ENCODE measurements around the gene PCBP3.
"Not testable (repeated sequence)": the region's sequence is repeated elsewhere in the genome, so short reads cannot be mapped to it uniquely, and the experiment has no call there.

Gene PCBP3

GRCh38 chr21:45622416-45623097, 21.0 kb upstream of the PCBP3 start:
- peaks cover 2% of the 10 kb centered on the region for H3K4me1 ChIP-seq (ENCODE audit: insufficient read depth, insufficient read length)
- H3K4me3 ChIP-seq (ENCODE audit: insufficient read length, low read depth): no peak overlapping the region
- H3K27me3 ChIP-seq (ENCODE audit: insufficient read depth, insufficient read length): peaks cover 2% of the 10 kb centered on the region
- H3K9me3 ChIP-seq (ENCODE audit: insufficient read depth, low read length): no peaks in the 10 kb centered on the region
- no peak for TF ChIP-seq SUZ12 (IDR thresholded peaks at IDR 0.05; ENCODE audit: extremely low read depth, insufficient read depth, insufficient read length)
- TF ChIP-seq ZNF274 (IDR thresholded peaks at IDR 0.05; ENCODE audit: low read depth, low read length): no peak
- TF ChIP-seq YY1 (IDR thresholded peaks at IDR 0.05; ENCODE audit: insufficient read depth, insufficient read length): no peak
- DNase-seq (ENCODE audit: low read depth, low spot score): no peak
- no peaks in the 10 kb centered on the region for H3K36me3 ChIP-seq (ENCODE audit: insufficient read depth, insufficient read length, low read length)
- no peak overlapping the region for H3K9ac ChIP-seq (ENCODE audit: insufficient read length, low read depth)

GRCh38 chr21:45623436-45623835, 20.1 kb upstream of the PCBP3 start:
- TF ChIP-seq YY1 (IDR thresholded peaks at IDR 0.05; ENCODE audit: insufficient read depth, insufficient read length) (no peak), SUZ12 (IDR thresholded peaks at IDR 0.05; ENCODE audit: extremely low read depth, insufficient read depth, insufficient read length) (no peak), ZNF274 (IDR thresholded peaks at IDR 0.05; ENCODE audit: low read depth, low read length) (no peak)
- no peaks in the 10 kb centered on the region for H3K4me1 ChIP-seq (ENCODE audit: insufficient read depth, insufficient read length)
- no peak for DNase-seq (ENCODE audit: low read depth, low spot score)
- H3K36me3 ChIP-seq (ENCODE audit: insufficient read depth, insufficient read length, low read length): no peaks in the 10 kb centered on the region
- no peak overlapping the region for H3K9ac ChIP-seq (ENCODE audit: insufficient read length, low read depth)
- no peak overlapping the region for H3K4me3 ChIP-seq (ENCODE audit: insufficient read length, low read depth)
- no peaks in the 10 kb centered on the region for H3K9me3 ChIP-seq (ENCODE audit: insufficient read depth, low read length)
- peaks cover 2% of the 10 kb centered on the region for H3K27me3 ChIP-seq (ENCODE audit: insufficient read depth, insufficient read length)

- H3K4me3 ChIP-seq (ENCODE audit: insufficient read length, low read depth); H3K9me3 ChIP-seq (ENCODE audit: insufficient read depth, low read length); DNase-seq (ENCODE audit: low read depth, low spot score); H3K4me1 ChIP-seq (ENCODE audit: insufficient read depth, insufficient read length); H3K36me3 ChIP-seq (ENCODE audit: insufficient read depth, insufficient read length, low read length); H3K27me3 ChIP-seq (ENCODE audit: insufficient read depth, insufficient read length); H3K9ac ChIP-seq (ENCODE audit: insufficient read length, low read depth): not testable (repeated sequence)
Observed at GRCh38 chr21:45626127-45626526, 17.4 kb upstream of the PCBP3 start.

- no peaks in the 10 kb centered on the region for H3K9me3 ChIP-seq (ENCODE audit: insufficient read depth, low read length)
- H3K27me3 ChIP-seq (ENCODE audit: insufficient read depth, insufficient read length): peaks cover 4% of the 10 kb centered on the region
- no peak overlapping the region for H3K4me3 ChIP-seq (ENCODE audit: insufficient read length, low read depth)
- H3K4me1 ChIP-seq (ENCODE audit: insufficient read depth, insufficient read length): no peaks in the 10 kb centered on the region
- no peak overlapping the region for H3K9ac ChIP-seq (ENCODE audit: insufficient read length, low read depth)
- no peak for TF ChIP-seq YY1 (IDR thresholded peaks at IDR 0.05; ENCODE audit: insufficient read depth, insufficient read length)
- no peak for TF ChIP-seq SUZ12 (IDR thresholded peaks at IDR 0.05; ENCODE audit: extremely low read depth, insufficient read depth, insufficient read length)
- no peak for TF ChIP-seq ZNF274 (IDR thresholded peaks at IDR 0.05; ENCODE audit: low read depth, low read length)
- DNase-seq (ENCODE audit: low read depth, low spot score): no peak
- H3K36me3 ChIP-seq (ENCODE audit: insufficient read depth, insufficient read length, low read length): no peaks in the 10 kb centered on the region
Observed at GRCh38 chr21:45629046-45629981, 14.2 kb upstream of the PCBP3 start.

- H3K27me3 ChIP-seq (ENCODE audit: insufficient read depth, insufficient read length): peaks cover 7% of the 10 kb centered on the region
Observed at GRCh38 chr21:45630066-45630694, 13.3 kb upstream of the PCBP3 start.

GRCh38 chr21:45630876-45631275, 12.6 kb upstream of the PCBP3 start:
- H3K27me3 ChIP-seq (ENCODE audit: insufficient read depth, insufficient read length): peaks cover 7% of the 10 kb centered on the region
- no peaks in the 10 kb centered on the region for H3K9me3 ChIP-seq (ENCODE audit: insufficient read depth, low read length)

More at GRCh38 chr21:45630066-45630694, 13.3 kb upstream of the PCBP3 start:
- Histone ChIP-seq H3K36me3 (ENCODE audit: insufficient read depth, insufficient read length, low read length) (no peaks in the 10 kb centered on the region), H3K4me3 (ENCODE audit: insufficient read length, low read depth) (no peak overlapping the region), H3K9me3 (ENCODE audit: insufficient read depth, low read length) (no peaks in the 10 kb centered on the region), H3K4me1 (ENCODE audit: insufficient read depth, insufficient read length) (peaks cover 3% of the 10 kb centered on the region), H3K9ac (ENCODE audit: insufficient read length, low read depth) (no peak overlapping the region)
- DNase-seq (ENCODE audit: low read depth, low spot score): no peak
- TF ChIP-seq SUZ12 (IDR thresholded peaks at IDR 0.05; ENCODE audit: extremely low read depth, insufficient read depth, insufficient read length): no peak
- no peak for TF ChIP-seq YY1 (IDR thresholded peaks at IDR 0.05; ENCODE audit: insufficient read depth, insufficient read length)
- no peak for TF ChIP-seq ZNF274 (IDR thresholded peaks at IDR 0.05; ENCODE audit: low read depth, low read length)

GRCh38 chr21:45631540-45631939, 12.0 kb upstream of the PCBP3 start:
- Histone ChIP-seq H3K9ac (ENCODE audit: insufficient read length, low read depth) (no peak overlapping the region), H3K9me3 (ENCODE audit: insufficient read depth, low read length) (no peaks in the 10 kb centered on the region), H3K4me3 (ENCODE audit: insufficient read length, low read depth) (no peak overlapping the region), H3K36me3 (ENCODE audit: insufficient read depth, insufficient read length, low read length) (no peaks in the 10 kb centered on the region), H3K27me3 (ENCODE audit: insufficient read depth, insufficient read length) (peaks cover 7% of the 10 kb centered on the region), H3K4me1 (ENCODE audit: insufficient read depth, insufficient read length) (peaks cover 5% of the 10 kb centered on the region)
- DNase-seq (ENCODE audit: low read depth, low spot score): no peak
- no peak for TF ChIP-seq ZNF274 (IDR thresholded peaks at IDR 0.05; ENCODE audit: low read depth, low read length)
- no peak for TF ChIP-seq SUZ12 (IDR thresholded peaks at IDR 0.05; ENCODE audit: extremely low read depth, insufficient read depth, insufficient read length)
- TF ChIP-seq YY1 (IDR thresholded peaks at IDR 0.05; ENCODE audit: insufficient read depth, insufficient read length): no peak

More at GRCh38 chr21:45630876-45631275, 12.6 kb upstream of the PCBP3 start:
- no peak overlapping the region for H3K4me3 ChIP-seq (ENCODE audit: insufficient read length, low read depth)
- no peak for DNase-seq (ENCODE audit: low read depth, low spot score)
- no peaks in the 10 kb centered on the region for H3K36me3 ChIP-seq (ENCODE audit: insufficient read depth, insufficient read length, low read length)
- TF ChIP-seq YY1 (IDR thresholded peaks at IDR 0.05; ENCODE audit: insufficient read depth, insufficient read length) (no peak), ZNF274 (IDR thresholded peaks at IDR 0.05; ENCODE audit: low read depth, low read length) (no peak), SUZ12 (IDR thresholded peaks at IDR 0.05; ENCODE audit: extremely low read depth, insufficient read depth, insufficient read length) (no peak)
- H3K4me1 ChIP-seq (ENCODE audit: insufficient read depth, insufficient read length): peaks cover 3% of the 10 kb centered on the region
- no peak overlapping the region for H3K9ac ChIP-seq (ENCODE audit: insufficient read length, low read depth)
